GM19193 (cell line): ENCODE measurements around the gene DLG1.

Experiments used
- POLR2A ChIP-seq: IDR thresholded peaks from 4 replicates; pipeline ENCODE4 v1.6.1; 2011; ENCODE audit not compliant: insufficient read depth, insufficient read length; ENCODE audit errors: extremely low read depth

Gene DLG1

DNA sequence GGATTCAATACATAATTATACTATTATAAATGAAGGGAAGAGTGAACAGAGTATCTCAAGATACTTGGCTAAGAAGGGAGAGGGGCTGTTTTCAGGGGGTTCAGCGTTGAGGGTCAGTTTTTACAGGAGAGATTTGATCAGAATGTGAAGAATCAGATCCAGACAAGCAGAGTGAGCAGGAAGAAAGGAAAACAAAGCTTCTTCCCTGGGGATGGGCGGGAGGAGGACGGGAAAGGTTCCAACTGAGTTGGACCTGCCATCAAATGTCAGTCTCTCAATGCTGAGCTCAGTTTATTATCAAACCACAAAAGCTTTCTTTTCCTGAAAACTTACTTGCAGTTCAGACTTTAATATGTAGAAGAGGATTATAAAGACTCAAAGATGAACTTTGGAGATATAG is 262.8 kb downstream of the DLG1 start:
- no peak for TF ChIP-seq POLR2A

DNA sequence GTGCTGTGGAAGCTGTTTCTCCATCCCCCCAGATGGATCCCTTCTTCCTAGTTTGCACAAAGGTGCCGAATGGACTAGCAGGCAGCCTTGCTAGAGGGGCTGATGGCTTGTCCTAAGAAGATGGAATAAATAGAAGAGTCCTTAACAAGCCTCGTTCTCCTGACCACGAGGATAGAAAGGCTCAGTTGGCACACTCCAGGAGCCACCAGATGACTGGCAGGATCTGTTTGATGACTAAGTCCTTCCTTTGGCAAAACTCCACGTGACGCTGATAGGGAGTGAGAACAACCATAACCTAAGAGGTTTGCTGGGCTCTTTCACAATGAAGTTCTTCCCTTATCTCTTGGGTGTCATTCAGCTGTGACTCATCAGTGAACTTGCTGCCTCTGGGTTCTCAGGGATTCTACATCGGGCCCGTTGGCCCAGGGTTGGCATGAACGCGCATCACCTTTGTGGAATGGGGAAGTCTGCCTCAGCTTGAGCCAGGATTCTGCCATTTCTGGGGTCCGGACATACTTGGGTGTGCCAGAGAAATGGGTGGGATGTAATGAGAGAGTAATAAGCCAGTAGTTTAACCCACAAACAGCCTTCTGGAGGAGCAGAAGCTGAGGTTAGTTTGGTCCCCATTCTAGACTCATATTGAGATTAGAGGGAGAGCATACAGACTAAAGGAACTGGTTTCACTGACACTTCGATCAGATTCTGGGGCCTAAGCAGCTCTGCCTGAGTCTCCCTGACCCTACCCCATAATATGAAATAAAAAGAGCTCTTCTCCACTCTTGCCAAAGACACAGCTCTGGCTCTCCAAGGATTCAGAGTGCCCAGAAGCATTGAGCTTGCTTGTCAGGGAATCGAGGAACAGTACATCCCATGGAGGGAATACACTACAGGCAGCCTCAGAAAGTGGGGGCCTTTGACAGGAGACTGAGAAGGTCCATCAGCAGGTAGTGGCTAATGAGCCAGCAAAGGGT is 266.8 kb downstream of the DLG1 start:
- TF ChIP-seq POLR2A, result no peak

DNA sequence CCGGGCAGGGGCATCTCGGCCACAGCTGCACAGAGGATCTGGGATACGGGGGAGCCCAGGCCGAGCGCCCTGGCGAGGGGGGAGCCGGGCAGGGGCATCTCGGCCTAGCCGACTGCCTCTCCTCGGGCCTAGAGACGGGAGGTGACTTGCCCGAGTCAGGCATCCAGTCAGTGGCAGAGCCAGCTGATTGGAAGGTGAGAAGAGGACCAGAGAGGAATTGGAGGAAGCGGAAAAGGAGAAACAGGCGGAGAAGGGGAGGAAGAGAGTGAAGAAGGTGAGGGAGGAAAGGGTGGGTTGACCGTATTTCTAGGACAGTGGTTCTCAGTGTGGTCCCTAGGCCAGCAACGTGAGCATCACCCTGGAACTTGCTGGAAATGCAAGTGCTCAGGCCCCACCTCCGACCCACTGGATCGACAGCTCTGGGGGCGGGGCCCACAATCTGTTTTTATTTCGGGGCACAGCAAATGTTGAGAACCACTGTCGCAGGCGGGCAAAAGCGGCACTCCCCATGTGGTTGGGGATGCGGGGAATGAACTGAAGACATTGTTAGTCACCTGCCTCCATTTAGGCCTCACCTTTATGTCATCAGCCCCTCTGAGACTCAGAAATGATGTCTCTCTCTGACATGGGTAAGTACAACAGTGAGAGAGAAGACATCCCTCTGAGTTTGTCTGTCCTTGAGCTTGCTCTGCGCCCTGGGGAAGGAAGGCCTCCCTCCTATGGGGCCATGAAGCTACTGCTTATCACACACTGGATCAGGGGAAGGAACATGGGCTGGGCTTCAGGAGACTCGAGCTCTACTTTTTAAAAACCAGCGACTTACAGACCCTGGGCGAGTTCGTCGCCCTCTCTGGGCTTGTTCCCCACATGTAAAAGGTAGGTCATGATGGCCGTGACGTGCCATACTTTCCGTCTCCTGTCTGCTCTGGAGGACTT is 267.8 kb downstream of the DLG1 start:
- TF ChIP-seq POLR2A, result no peak

DNA sequence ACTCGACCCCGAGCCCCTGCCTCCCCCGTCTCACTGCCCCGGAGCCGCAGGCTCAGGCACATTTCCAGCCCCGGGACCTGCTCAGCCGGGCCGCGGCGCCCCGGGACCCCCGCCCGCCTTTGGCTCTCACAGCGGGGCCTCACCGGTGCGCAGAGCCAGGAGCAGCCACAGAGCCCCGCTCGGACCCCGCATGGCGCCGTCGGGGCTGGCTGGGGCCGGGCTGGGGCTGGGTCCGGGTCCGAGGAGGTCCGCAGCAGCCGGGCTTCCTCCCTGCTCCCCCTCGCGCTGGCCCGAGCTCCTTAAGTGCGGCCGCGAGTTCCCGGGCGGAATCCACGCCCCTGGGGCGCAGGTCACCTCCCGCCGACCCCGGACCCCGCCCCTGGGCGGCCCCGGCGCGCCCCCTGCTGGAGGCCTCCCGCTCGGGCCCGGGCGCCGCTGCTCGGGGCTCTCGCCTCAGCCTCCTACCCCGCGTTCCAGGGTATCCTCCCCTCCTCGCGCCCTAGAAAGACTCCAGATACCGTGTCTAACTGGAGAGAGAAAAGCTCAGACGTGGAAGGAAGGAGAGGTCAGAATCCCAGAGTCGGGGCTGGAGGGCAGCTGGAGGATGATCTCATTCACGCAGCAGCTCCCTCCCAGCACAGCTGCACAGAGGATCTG is 268.8 kb downstream of the DLG1 start, which contains the start of gene MELTF:
Gene MELTF (minus strand): TSS at position 307 of the 657 bp plus-strand sequence. CDS start 115 bp downstream, at position 192.
- peak; percentile 62 for TF ChIP-seq POLR2A

DNA sequence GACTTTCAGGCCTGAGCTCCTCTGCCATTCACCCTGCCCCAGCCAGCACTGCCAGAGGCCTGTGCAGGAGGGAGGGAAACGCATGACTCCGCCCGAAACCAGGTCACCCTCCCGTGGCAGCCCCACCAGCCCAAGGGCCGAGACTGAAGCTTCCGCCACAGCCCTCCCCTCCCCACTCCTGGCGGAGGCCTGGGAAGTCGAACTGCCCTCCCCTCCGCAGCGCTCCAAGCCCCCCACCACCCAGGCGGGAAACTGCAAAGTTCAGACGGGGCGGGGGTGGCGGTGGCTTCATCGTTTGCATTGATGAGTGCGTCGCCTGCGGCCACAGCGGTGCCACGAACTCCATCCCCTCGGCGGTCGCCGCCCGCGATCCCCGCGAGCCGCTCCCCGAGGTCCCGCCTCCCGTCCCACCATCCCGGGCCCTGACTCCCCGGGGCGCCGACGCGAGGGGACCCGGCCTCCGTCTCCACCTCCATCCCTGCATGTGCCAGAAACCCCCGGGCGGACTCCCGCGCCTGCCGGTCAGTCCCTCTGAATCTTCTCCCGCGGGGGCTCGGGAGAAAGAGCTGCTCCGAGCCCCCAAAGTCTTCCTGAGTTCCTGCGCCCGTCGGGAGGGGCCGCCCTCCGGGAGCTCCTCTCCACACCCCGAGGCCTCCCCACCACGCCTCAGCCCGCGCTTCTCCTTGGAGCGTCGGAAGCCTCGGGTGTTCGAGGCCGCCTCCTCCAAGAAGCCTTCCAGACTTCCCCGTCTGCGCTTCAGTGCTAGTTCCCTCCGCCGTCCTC is 269.5 kb downstream of the DLG1 start:
- TF ChIP-seq POLR2A, result no peak

DNA sequence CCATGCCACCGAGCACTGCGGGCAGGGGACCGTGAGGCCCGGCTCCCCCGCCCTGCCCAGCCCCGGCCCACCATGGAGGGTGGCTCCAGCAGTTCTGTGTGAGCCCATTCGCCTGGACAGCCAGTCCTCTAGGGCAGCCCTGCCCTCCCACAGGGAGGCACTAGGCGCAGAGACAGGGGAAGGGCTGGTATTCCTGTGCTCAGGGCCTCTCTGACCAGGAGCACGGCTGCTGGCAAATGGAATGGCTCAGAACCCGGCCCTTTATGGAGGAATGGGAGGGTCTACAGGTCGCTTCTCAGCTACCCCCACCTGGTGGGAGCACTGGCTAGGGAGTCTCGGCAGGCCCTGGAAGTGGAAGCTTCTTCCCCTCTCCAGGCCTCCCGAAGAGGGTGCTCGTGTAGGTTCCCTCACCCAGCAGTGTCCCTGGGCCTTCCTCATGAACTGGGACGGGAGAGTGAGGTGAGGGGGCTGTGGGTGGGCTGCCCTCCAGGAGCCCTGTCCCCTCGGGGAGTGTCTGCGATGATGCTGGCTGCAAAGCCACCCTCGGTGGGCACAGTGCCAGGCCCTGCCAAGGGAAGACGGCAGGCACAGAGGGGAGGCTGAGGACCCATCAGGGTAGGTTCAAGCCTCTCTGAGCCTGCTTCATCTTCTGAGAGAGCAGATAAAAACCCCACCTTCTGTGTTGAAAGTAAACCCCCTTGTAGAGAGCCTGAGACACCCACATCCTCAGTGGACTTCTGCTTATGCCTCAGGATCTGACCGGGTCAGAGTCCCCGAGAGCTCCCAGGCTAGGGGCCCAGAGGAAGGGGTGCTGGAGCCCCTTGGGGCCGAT is 270.3 kb downstream of the DLG1 start:
- no peak for TF ChIP-seq POLR2A

DNA sequence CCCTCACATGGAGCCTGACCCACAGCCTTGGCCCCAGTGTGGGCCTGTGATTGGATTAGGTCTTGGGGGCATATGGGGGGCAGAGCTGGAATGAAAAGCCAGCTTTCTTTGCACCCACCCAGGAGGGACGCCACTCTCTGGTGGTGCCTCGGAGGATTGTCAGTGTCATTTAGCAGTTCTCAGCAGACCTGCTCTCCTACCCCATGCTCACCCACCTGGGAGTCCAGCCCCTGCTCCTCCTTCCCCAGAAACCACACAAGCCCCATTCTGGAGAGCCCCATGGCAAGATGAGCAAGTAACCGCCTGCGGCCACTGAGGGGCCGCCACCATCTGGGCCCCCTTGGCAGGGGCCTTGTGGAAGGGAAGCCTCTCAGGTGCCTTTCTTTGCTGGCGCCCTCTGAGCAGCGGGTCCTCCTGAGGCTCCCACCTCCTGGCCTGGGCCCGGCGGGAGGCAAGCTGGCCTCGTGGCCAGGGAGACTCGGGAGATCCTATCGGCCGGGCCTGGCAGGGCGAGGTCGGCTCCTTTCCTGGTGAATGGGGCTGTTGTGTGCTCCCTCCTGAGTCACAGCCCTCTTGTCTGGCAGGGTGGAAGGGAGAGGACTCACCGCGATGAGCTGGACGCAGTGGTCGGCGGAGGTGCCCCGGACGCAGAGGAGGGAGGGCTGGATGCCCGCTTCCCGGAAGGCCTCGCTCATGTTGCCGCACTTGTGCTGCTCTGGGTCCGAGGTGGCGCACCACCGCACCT is 271.1 kb downstream of the DLG1 start:
- no peak for TF ChIP-seq POLR2A

DNA sequence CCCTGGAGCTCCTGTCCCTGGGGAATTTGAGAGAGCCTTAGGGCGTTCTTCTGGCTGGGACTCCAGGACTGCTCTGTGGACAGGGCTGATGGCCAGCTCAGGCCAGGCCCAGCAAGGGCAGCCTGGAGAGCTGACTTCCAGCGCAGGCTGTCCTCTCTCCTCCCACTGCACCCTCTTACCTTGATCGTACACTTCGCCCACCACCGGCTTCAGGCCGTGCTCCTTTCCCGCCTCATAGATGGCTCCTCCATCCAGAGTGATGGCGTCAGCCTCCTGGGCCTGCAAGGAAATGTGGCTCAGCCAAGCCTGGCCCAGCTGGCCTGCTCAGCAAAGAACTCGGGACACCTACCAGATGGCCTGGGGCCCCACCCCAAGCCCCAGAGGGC is 271.9 kb downstream of the DLG1 start:
- TF ChIP-seq POLR2A, result no peak

DNA sequence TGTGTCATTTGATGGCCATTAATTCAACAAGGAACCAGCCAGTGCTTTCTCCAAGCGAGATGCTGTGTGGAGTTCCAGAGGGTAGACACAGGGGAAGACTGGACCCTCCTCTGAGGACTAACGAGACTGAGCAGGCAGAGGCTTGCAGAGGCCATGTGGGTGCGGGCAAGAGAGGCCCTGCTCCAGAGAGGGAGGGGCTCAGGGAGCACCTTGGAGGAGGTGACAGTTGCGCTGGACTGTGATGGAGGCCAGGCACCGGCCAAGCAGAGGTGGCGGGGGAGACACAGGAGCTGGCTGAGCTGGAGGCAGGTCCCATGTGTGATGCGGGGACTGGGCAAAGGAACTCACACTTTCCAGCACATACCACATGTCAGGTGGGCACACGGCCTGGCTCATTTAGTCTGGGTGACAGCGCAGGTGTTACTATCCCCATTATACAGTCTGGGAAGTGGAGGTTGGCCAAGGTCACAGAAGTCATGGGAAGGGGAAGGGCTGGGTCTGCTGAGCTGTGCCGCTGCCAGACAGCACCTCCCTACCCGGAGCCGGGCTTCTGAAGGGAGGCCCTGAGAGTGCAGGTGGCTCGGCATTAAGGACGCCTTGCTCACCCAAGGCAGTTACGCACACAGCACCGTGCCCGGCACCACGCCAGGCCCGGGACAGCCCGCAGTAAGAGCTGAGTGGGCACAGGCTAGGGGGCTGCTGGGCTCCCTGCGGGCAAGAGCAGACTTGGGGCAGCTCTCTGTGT is 272.5 kb downstream of the DLG1 start:
- no peak for TF ChIP-seq POLR2A

DNA sequence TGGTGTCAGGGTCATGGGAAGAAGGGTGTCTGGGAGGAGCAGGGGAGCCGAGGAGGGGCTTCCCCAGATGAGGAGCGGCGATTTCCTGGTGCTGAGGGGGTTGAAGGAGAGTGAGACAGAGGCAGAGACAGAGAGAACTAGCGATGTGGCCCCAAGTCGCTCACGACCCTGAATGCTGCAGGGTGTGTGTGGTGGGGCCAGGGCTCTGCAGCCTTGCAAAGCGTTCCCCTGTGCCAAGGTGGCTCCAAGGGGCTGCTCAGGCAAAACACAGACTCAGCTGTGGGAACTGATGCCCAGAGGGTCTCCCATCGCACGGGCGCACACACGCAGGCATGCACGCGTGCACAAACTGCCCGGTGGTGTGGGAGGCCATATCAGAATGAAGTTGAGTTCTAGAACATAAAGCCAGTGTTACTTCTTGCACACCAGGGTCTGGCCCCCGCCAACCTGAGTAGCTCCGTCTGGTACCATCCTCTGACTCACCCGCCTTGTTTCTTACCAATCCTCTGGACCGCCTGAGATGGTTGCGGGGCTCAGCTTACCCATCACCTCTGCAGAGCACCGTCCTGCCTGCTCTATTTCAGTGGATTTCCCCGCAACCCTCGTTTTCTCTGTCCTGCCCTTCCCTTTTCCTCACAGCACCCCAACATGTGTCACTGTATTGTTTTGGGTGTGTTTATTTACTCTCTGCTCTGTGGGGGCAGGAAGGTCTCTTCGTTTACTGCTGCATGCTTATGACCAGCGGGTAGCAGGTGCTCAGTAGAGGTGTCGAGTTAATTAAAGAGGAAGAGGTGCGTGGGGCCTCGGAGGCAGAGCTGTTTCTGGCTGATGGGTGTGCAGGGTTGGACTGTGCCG is 273.3 kb downstream of the DLG1 start:
- no peak for TF ChIP-seq POLR2A

DNA sequence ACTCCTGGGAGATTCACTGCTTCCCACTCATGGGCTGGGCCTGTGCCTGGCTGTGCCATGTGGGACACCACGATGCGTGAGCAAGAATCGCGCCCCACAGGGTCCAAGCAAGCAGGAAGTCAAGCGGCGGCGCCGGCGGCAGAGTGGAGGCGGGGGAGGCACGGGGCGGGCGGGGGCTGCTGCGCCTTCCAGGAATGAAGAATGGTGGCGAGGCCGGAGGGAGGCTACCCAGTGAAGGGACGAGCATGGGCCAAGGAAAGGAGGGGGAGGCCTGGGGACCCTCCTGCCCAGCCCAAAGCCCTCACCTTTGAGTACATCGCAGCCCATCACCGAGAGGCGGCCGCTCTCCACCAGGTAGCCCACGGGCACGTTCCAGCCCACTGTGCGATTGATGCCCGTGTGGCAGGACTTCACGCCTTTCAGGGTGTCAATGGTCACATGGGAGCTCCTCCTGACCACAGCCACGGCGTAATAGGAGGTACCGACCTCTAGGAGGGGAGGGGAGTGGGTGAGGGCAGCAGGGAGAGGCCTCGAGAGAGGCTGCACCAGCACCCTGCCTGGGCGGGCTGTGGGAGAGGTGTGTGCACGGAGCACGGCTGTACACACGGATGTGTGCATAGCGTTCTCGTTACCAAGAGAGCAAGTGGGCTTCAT is 274.3 kb downstream of the DLG1 start:
- TF ChIP-seq POLR2A, result no peak
